ENCODE data around the gene PKMYT1. TPM values are rescaled to one million over a fixed set of nuclear protein-coding genes. Genes with fewer than 3 reads are reported as not detected.

Gene PKMYT1
- total RNA-seq, 3 donors from 2014 or later, result 3.1 to 20.0 (median 6.9) TPM

- no peak for ATAC-seq
- no peak for DNase-seq
- Histone ChIP-seq H3K4me3 (no peak overlapping the region), H3K4me1 (ENCODE audit: low read depth) (peaks cover 17% of the 10 kb centered on the region), H3K36me3 (ENCODE audit: low read depth) (no peaks in the 10 kb centered on the region), H3K9me3 (no peaks in the 10 kb centered on the region)
- intact Hi-C loops (cut with DNase I, micrococcal nuclease), result no loop called here
- TF ChIP-seq CTCF (IDR thresholded peaks at IDR 0.05), result no peak
These were observed 4.0 kb downstream of the PKMYT1 start for GRCh38 chr16:2976201-2976600.

GRCh38 chr16:2975161-2975795 is 5.0 kb downstream of the PKMYT1 start:
- no peak for ATAC-seq
- H3K36me3 ChIP-seq (ENCODE audit: low read depth), result no peaks in the 10 kb centered on the region
- intact Hi-C loops (cut with DNase I, micrococcal nuclease), result no loop called here

GRCh38 chr16:2974319-2975056 is 5.8 kb downstream of the PKMYT1 start:
- Histone ChIP-seq H3K4me1 (ENCODE audit: low read depth) (peaks cover 5% of the 10 kb centered on the region), H3K4me3 (no peak overlapping the region), H3K9me3 (no peaks in the 10 kb centered on the region), H3K36me3 (ENCODE audit: low read depth) (no peaks in the 10 kb centered on the region)
- ATAC-seq (no peak), DNase-seq (no peak)
- intact Hi-C loops (cut with DNase I, micrococcal nuclease), result no loop called here
- no peak for TF ChIP-seq CTCF (IDR thresholded peaks at IDR 0.05)

More at GRCh38 chr16:2975161-2975795, 5.0 kb downstream of the PKMYT1 start:
- Histone ChIP-seq H3K4me3 (no peak overlapping the region), H3K9me3 (no peaks in the 10 kb centered on the region), H3K4me1 (ENCODE audit: low read depth) (peaks cover 12% of the 10 kb centered on the region)
- no peak for DNase-seq
- TF ChIP-seq CTCF (IDR thresholded peaks at IDR 0.05), result no peak

- intact Hi-C loops (cut with DNase I, micrococcal nuclease), result no loop called here
These were observed 6.5 kb downstream of the PKMYT1 start for GRCh38 chr16:2973605-2974318.

GRCh38 chr16:2973093-2973492 is 7.2 kb downstream of the PKMYT1 start:
- no peak for ATAC-seq
- intact Hi-C loops (cut with DNase I, micrococcal nuclease), result no loop called here

More at GRCh38 chr16:2973605-2974318, 6.5 kb downstream of the PKMYT1 start:
- DNase-seq (no peak), ATAC-seq (no peak)
- H3K4me3 ChIP-seq, result no peak overlapping the region
- no peaks in the 10 kb centered on the region for H3K9me3 ChIP-seq
- peaks cover 4% of the 10 kb centered on the region for H3K4me1 ChIP-seq (ENCODE audit: low read depth)
- no peaks in the 10 kb centered on the region for H3K36me3 ChIP-seq (ENCODE audit: low read depth)
- no peak for TF ChIP-seq CTCF (IDR thresholded peaks at IDR 0.05)

More at GRCh38 chr16:2973093-2973492, 7.2 kb downstream of the PKMYT1 start:
- TF ChIP-seq CTCF (IDR thresholded peaks at IDR 0.05), result no peak
- no peak for DNase-seq
- peaks cover 8% of the 10 kb centered on the region for H3K4me1 ChIP-seq (ENCODE audit: low read depth)
- no peaks in the 10 kb centered on the region for H3K36me3 ChIP-seq (ENCODE audit: low read depth)
- no peak overlapping the region for H3K4me3 ChIP-seq
- no peaks in the 10 kb centered on the region for H3K9me3 ChIP-seq

Measured in mucosa of descending colon (tissue), 3 donors.